Right lobe of liver (tissue), 6 donors: ENCODE measurements around the gene PIGQ. TPM values are rescaled to one million over a fixed set of nuclear protein-coding genes. Genes with fewer than 3 reads are reported as not detected.

Source experiments
- ATAC-seq, 4 donors: fragments of 200-7000 bp; cut with Tn5 transposase; one replicate each; pipeline ENCODE4 v1.9.1; 2020; ENCODE audit warnings: mild to moderate bottlenecking in 4 of 4, moderate library complexity in 4 of 4
- DNase-seq, 3 donors: peaks; one replicate each; pipeline ENCODE4 v3.0.0-alpha.2; 2020
- H3K27ac ChIP-seq, 3 donors: fragments of 200-600 bp; one replicate each; pipeline ENCODE4 v1.8.0; 2022
- H3K27me3 ChIP-seq, 2 donors: fragments of 200-600 bp; one replicate each; pipeline ENCODE4 v1.8.0; 2022
- H3K36me3 ChIP-seq, 4 donors: fragments of 200-600 bp; sonication (generic) in 1 of 4; one replicate each; pipeline versions ENCODE4 v1.5.1 to v1.8.0; 2017 to 2022; ENCODE audit warnings: control low read depth in 1 of 4
- H3K4me1 ChIP-seq, 4 donors: fragments of 200-600 bp; sonication (generic) in 1 of 4; one replicate each; pipeline versions ENCODE4 v1.5.1 to v1.8.0; 2017 to 2022; ENCODE audit warnings: control low read depth in 1 of 4
- H3K4me3 ChIP-seq, 3 donors: fragments of 200-600 bp; one replicate each; pipeline ENCODE4 v1.8.0; 2022
- H3K9me3 ChIP-seq, 4 donors: fragments of 200-600 bp; sonication (generic) in 1 of 4; one replicate each; pipeline versions ENCODE4 v1.5.1 to v1.8.0; 2017 to 2022; ENCODE audit warnings: control low read depth in 1 of 4
- POLR2A ChIP-seq: fragments of 450-650 bp; IDR thresholded peaks from one replicate; pipeline ENCODE4 v1.6.1; 2017; ENCODE audit warnings: antibody characterized with exemption, mild to moderate bottlenecking
- WGBS: methylation state at CpG from one replicate; pipeline ENCODE4 v1.1.6; 2018; ENCODE audit warnings: low coverage, low lambda C conversion rate; ENCODE audit not compliant: insufficient coverage; ENCODE audit errors: missing lambda C conversion rate; 5-methylcytosine and 5-hydroxymethylcytosine counted together
- intact Hi-C, 2 donors: fragments of 100-400 bp; cut with DNase I; formaldehyde crosslinking; loops; one replicate each; pipeline versions ENCODE4 v1.11.2 to v1.14.1; 2022
- total RNA-seq, 6 experiments: library from RNA; depleted of rRNA in 2 of 6; stranded (reverse); fragments of >200 nt in 2 of 6; fragmentation: NEBNext Ultra II Directional in 3 of 6; extraction: Animal tissue kit (Norgen Biotek cat#: 25700) in 3 of 6; gene quantifications; one replicate each; pipeline versions ENCODE4 v1.1.0 to v1.2.4, GENCODE V29; 2016 to 2023
- TF ChIP-seq, protein P1 (sequence below), 4 donors: fragments of 200-600 bp in 3 of 4; fragments of 450-650 bp in 1 of 4; IDR thresholded peaks; one replicate each; pipeline versions ENCODE4 v1.5.1 to v1.8.0; 2016 to 2022; ENCODE audit warnings: antibody characterized with exemption in 4 of 4, mild to moderate bottlenecking in 2 of 4
- donor health status: DM: no; HTN: yes; CAD: no.
- donor health status: DM: no; HTN: no; CAD: no.
- donor health status: DM: no; HTN: no; CAD: no.
- donor health status: DM: no; HTN: yes; CAD: no.
- donor health status: DM: no; HTN: yes; CAD: no.

Gene PIGQ
- total RNA-seq, 6 experiments from 2014 or later: 19.5 to 32.0 (median 27.8) TPM

DNA sequence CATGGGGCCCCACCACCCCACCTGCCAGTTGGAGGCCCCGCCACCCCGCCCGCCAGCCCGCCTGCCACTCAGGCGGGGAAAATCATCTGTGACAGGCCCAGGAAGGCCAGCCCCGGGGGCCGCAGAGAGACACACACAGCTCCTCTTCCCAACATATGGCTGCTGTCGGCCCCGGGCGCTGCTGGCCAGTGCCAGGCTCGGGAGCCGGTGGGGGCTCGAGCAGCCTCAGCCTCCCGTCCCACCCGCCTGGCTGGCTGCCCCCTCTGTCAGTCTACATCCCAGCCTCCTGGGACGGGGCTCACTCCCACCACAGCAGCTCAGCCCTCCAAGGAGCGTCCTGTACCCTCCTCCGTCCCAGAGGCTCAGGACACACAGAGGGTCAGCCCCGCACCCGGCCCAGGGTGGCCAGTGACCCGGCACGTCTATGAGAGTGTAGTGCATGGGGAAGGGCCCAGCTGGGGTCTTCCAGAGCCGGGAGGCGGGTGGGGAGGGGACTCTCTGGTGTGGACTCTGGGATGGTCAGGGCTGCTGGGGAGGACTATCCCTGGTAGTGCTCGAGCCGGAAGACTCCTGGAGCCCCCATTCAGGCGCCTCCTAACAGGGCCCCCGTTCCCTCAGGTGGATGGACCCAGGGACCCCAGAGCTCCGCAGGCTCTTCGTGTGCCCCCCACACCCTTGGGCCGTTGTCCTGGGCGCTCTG is 13.1 kb upstream of the PIGQ start:
- Histone ChIP-seq H3K4me3 (no peak overlapping the region), H3K27me3 (no peaks in the 10 kb centered on the region), H3K9me3 (no peaks in the 10 kb centered on the region), H3K4me1 (peaks cover 0 to 10% (median 0%) of the 10 kb centered on the region in 4 donors), H3K36me3 (peaks cover 0 to 8% (median 4%) of the 10 kb centered on the region in 4 donors), H3K27ac (no peak overlapping the region)
- TF ChIP-seq, protein P1, sequence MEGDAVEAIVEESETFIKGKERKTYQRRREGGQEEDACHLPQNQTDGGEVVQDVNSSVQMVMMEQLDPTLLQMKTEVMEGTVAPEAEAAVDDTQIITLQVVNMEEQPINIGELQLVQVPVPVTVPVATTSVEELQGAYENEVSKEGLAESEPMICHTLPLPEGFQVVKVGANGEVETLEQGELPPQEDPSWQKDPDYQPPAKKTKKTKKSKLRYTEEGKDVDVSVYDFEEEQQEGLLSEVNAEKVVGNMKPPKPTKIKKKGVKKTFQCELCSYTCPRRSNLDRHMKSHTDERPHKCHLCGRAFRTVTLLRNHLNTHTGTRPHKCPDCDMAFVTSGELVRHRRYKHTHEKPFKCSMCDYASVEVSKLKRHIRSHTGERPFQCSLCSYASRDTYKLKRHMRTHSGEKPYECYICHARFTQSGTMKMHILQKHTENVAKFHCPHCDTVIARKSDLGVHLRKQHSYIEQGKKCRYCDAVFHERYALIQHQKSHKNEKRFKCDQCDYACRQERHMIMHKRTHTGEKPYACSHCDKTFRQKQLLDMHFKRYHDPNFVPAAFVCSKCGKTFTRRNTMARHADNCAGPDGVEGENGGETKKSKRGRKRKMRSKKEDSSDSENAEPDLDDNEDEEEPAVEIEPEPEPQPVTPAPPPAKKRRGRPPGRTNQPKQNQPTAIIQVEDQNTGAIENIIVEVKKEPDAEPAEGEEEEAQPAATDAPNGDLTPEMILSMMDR (IDR thresholded peaks at IDR 0.05): no peak
- TF ChIP-seq POLR2A: no peak
- intact Hi-C loops: no loop called here
- DNase-seq (no peak), ATAC-seq (no peak)
- no CpG with 5 or more reads among the region's 32 CpGs for WGBS

GRCh38 chr16:557463-558297 is 12.1 kb upstream of the PIGQ start:
- no peaks in the 10 kb centered on the region for H3K27me3 ChIP-seq
- H3K9me3 ChIP-seq: no peaks in the 10 kb centered on the region
- no peak overlapping the region for H3K27ac ChIP-seq
- no peak for DNase-seq
- TF ChIP-seq POLR2A: no peak
- TF ChIP-seq, protein P1 (IDR thresholded peaks at IDR 0.05): no peak
- H3K36me3 ChIP-seq: no peaks in the 10 kb centered on the region
- ATAC-seq: no peak
- H3K4me1 ChIP-seq: peaks cover 0 to 10% (median 0%) of the 10 kb centered on the region in 4 donors
- no peak overlapping the region for H3K4me3 ChIP-seq
- intact Hi-C loops: no loop called here
- WGBS: no CpG with 5 or more reads among the region's 23 CpGs

GRCh38 chr16:558298-559020 is 11.3 kb upstream of the PIGQ start:
- 24% methylated on average over 3 of the region's 22 CpGs for WGBS
- Histone ChIP-seq H3K27me3 (no peaks in the 10 kb centered on the region), H3K27ac (no peak overlapping the region), H3K4me1 (peaks cover 0 to 10% (median 0%) of the 10 kb centered on the region in 4 donors), H3K4me3 (no peak overlapping the region), H3K36me3 (no peaks in the 10 kb centered on the region), H3K9me3 (no peaks in the 10 kb centered on the region)
- intact Hi-C loops: no loop called here
- peak; percentile 51 to 66 (median 62) for ATAC-seq
- peak in 1 of 3 donors; percentile 68 for DNase-seq
- no peak for TF ChIP-seq POLR2A
- TF ChIP-seq, protein P1 (IDR thresholded peaks at IDR 0.05): no peak

DNA sequence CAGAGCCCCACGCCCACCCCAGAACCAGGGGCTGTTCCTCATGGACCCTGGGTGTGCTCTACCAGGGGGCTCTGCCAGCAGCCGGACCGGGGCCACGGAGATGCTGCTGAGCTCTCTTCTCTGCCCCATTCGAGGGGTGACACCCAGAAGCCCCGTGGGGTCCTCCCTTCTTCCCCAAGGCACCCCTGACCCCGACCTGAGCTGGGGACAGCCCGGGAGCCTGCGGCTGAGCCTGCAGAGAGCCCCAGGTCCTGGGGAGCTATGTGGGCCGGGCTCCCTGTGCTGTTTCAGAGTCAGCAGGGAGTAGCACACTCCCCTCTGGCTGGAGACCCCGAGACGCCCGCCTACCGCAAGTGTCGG is 10.8 kb upstream of the PIGQ start:
- Histone ChIP-seq H3K27ac (no peak overlapping the region), H3K9me3 (no peaks in the 10 kb centered on the region), H3K27me3 (no peaks in the 10 kb centered on the region), H3K36me3 (no peaks in the 10 kb centered on the region), H3K4me3 (no peak overlapping the region), H3K4me1 (peaks cover 0 to 10% (median 0%) of the 10 kb centered on the region in 4 donors)
- intact Hi-C loops: no loop called here
- DNase-seq (no peak), ATAC-seq (peak in 1 of 4 donors; percentile 2)
- 93% methylated on average over 5 of the region's 15 CpGs for WGBS
- TF ChIP-seq, protein P1 (IDR thresholded peaks at IDR 0.05): no peak
- no peak for TF ChIP-seq POLR2A
